ENCODE data around the gene FHIT. TPM values are rescaled to one million over a fixed set of nuclear protein-coding genes. Genes with fewer than 3 reads are reported as not detected.

FHIT gene
- total RNA-seq, 1 experiment from 2014 or later = 20.1 TPM

DNA sequence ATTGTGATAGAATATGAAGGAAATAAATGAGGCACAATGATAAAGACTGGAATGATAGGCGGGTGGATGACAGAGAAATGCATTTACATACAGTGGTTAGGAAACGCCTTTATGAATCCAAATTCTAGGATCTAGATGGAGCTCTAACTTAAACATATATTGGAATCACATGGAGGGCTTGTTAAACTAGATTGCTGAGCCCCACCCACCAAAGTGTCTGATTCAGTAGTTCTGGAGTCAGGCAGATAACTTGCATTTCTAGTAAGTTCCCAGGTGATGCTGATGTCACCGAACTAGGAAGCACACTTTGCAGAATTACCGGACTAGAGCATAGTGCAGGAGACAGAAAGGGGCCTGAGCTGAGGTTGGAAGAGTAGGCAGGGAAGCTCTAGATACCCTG lies 837.2 kb downstream of the FHIT start:
- Mint-ChIP-seq H3K27me3 (ENCODE audit: insufficient read depth, unreplicated experiment) (no peaks in the 10 kb centered on the region), H3K27ac (ENCODE audit: low read depth, unreplicated experiment) (no peak overlapping the region), H3K4me3 (ENCODE audit: unreplicated experiment) (no peak overlapping the region), H3K4me1 (ENCODE audit: insufficient read depth, unreplicated experiment) (no peaks in the 10 kb centered on the region), H3K9me3 (ENCODE audit: unreplicated experiment) (no peaks in the 10 kb centered on the region), H3K36me3 (ENCODE audit: insufficient read depth, unreplicated experiment) (no peaks in the 10 kb centered on the region)
- intact Hi-C loops (cut with micrococcal nuclease) = no loop called here
- ChIA-PET CTCF (interaction anchor here (1.8 kb wide), 1 partner anchor 10 kb away, joined by 5 read pairs; no protein-coding TSS in a partner anchor), POLR2A (no interaction called here)
- no TSS peak for BruUV-seq (replicated peaks)
- TF ChIP-seq, protein P1, sequence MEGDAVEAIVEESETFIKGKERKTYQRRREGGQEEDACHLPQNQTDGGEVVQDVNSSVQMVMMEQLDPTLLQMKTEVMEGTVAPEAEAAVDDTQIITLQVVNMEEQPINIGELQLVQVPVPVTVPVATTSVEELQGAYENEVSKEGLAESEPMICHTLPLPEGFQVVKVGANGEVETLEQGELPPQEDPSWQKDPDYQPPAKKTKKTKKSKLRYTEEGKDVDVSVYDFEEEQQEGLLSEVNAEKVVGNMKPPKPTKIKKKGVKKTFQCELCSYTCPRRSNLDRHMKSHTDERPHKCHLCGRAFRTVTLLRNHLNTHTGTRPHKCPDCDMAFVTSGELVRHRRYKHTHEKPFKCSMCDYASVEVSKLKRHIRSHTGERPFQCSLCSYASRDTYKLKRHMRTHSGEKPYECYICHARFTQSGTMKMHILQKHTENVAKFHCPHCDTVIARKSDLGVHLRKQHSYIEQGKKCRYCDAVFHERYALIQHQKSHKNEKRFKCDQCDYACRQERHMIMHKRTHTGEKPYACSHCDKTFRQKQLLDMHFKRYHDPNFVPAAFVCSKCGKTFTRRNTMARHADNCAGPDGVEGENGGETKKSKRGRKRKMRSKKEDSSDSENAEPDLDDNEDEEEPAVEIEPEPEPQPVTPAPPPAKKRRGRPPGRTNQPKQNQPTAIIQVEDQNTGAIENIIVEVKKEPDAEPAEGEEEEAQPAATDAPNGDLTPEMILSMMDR (IDR thresholded peaks at IDR 0.05; ENCODE audit: unreplicated experiment) = no peak
- DNase-seq (ENCODE audit: unreplicated experiment) = no peak

DNA sequence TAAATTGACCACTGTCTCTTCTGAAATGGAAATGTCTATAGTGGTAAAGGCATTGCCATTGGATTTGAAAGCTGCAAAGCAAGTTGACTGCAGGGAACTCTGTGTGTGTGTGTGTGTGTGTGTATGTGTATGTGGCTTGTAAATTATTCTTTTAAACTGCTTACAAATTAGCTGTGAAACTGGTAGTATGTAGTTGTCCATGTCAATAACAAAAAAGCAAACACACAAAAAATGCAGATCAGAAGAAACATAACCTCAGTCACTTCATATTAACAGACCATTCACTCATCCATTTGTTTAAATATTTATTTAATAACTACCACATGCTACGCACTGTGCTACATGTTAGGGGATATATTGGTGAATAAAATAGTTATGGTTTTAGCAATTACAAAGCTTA lies 837.7 kb downstream of the FHIT start:
- no peak overlapping the region for H3K4me3 Mint-ChIP-seq (ENCODE audit: unreplicated experiment)
- POLR2A ChIA-PET = no interaction called here
- H3K27me3 Mint-ChIP-seq (ENCODE audit: insufficient read depth, unreplicated experiment) = no peaks in the 10 kb centered on the region
- intact Hi-C loops (cut with micrococcal nuclease) = no loop called here
- no peak overlapping the region for H3K27ac Mint-ChIP-seq (ENCODE audit: low read depth, unreplicated experiment)
- no peaks in the 10 kb centered on the region for H3K9me3 Mint-ChIP-seq (ENCODE audit: unreplicated experiment)
- BruUV-seq (replicated peaks) = no TSS peak
- H3K4me1 Mint-ChIP-seq (ENCODE audit: insufficient read depth, unreplicated experiment) = no peaks in the 10 kb centered on the region
- CTCF ChIA-PET = interaction anchor here (0.7 kb wide), 2 partner anchors 445 to 839 kb away, joined by 3 read pairs; no protein-coding TSS in a partner anchor
- TF ChIP-seq, protein P1 (IDR thresholded peaks at IDR 0.05; ENCODE audit: unreplicated experiment) = no peak
- H3K36me3 Mint-ChIP-seq (ENCODE audit: insufficient read depth, unreplicated experiment) = no peaks in the 10 kb centered on the region
- DNase-seq (ENCODE audit: unreplicated experiment) = no peak

DNA sequence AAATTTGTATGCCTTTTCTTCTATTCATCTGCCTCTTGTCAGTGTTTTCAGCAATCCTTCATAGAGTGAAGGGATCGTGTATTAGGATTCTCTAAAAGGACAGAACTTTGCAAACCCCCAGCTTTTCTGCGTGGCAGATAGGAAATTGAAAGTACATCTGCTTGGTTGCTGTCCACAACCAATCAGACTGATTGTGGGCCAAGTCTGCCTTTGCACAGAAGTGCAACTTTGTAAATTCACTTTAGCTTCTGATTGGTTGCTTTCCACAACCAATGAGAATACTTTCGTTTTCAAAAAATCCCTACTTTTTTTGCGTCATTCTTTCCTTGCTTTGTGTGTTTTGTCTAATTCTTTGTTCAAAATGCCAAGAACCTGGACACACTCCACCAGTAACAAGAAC lies 847.4 kb downstream of the FHIT start:
- no TSS peak for BruUV-seq (replicated peaks)
- H3K4me3 Mint-ChIP-seq (ENCODE audit: unreplicated experiment) = no peak overlapping the region
- H3K27ac Mint-ChIP-seq (ENCODE audit: low read depth, unreplicated experiment) = no peak overlapping the region
- CTCF ChIA-PET = no interaction called here
- no peaks in the 10 kb centered on the region for H3K36me3 Mint-ChIP-seq (ENCODE audit: insufficient read depth, unreplicated experiment)
- intact Hi-C loops (cut with micrococcal nuclease) = no loop called here
- peaks cover 12% of the 10 kb centered on the region for H3K4me1 Mint-ChIP-seq (ENCODE audit: insufficient read depth, unreplicated experiment)
- no peaks in the 10 kb centered on the region for H3K9me3 Mint-ChIP-seq (ENCODE audit: unreplicated experiment)
- H3K27me3 Mint-ChIP-seq (ENCODE audit: insufficient read depth, unreplicated experiment) = no peaks in the 10 kb centered on the region
- TF ChIP-seq, protein P1 (IDR thresholded peaks at IDR 0.05; ENCODE audit: unreplicated experiment) = no peak
- POLR2A ChIA-PET = no interaction called here
- no peak for DNase-seq (ENCODE audit: unreplicated experiment)

DNA sequence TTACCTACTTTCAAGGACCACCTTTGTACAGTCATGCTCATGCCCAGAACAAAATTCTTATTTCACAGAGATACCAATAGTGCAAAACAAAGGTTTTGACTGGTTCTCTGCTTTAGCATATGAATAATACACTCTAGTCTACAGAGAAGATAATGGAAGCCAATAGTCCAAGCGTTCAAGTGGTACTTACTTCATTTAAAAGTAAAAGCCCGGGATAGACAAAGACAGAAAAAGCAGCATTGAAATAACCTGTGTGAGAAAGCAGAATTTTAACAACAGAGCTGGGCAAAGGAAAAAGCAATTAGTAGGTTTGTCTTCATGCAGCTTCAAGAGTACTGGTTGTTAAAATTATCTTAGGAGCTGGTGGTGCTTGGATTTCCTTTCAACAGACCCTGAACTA lies 848.3 kb downstream of the FHIT start:
- no TSS peak for BruUV-seq (replicated peaks)
- TF ChIP-seq, protein P1 (IDR thresholded peaks at IDR 0.05; ENCODE audit: unreplicated experiment) = no peak
- intact Hi-C loops (cut with micrococcal nuclease) = no loop called here
- no peak overlapping the region for H3K27ac Mint-ChIP-seq (ENCODE audit: low read depth, unreplicated experiment)
- no peak for DNase-seq (ENCODE audit: unreplicated experiment)
- H3K9me3 Mint-ChIP-seq (ENCODE audit: unreplicated experiment) = no peaks in the 10 kb centered on the region
- peaks cover 12% of the 10 kb centered on the region for H3K4me1 Mint-ChIP-seq (ENCODE audit: insufficient read depth, unreplicated experiment)
- no peaks in the 10 kb centered on the region for H3K36me3 Mint-ChIP-seq (ENCODE audit: insufficient read depth, unreplicated experiment)
- H3K27me3 Mint-ChIP-seq (ENCODE audit: insufficient read depth, unreplicated experiment) = no peaks in the 10 kb centered on the region
- ChIA-PET CTCF (interaction anchor here (0.6 kb wide), 1 partner anchor 979 kb away, joined by 3 read pairs; no protein-coding TSS in a partner anchor), POLR2A (no interaction called here)
- H3K4me3 Mint-ChIP-seq (ENCODE audit: unreplicated experiment) = no peak overlapping the region

All from MCF 10A (cell line).